A673 (cell line): ENCODE data around the gene DROSHA.

ENCODE experiments used
- CTCF ChIP-seq: fragments of 300-800, 200-600 bp; sonication (generic); conservative IDR thresholded peaks from 2 replicates; pipeline ENCODE4 v1.5.1; 2017; ENCODE audit warnings: low read depth, mild to moderate bottlenecking, antibody characterized with exemption, low read length, moderate library complexity, mixed read lengths
- EZH2 ChIP-seq: fragments of 200-600 bp; sonication (generic); IDR thresholded peaks from 2 replicates; pipeline ENCODE4 v1.6.1; 2017; ENCODE audit warnings: borderline replicate concordance, low read depth, mild to moderate bottlenecking, mixed read lengths, antibody characterized with exemption, low read length; ENCODE audit not compliant: poor library complexity, severe bottlenecking

- TF ChIP-seq CTCF (no peak), EZH2 (no peak)
Measured at GRCh38 chr5:31536873-31537272, 5.0 kb upstream of the DROSHA start.
